Activated naive CD4-positive, alpha-beta T cell treated with anti-CD3 and anti-CD28 coated beads, Interleukin-2, amount 50 U/mL, for 72 hours (primary cell): ENCODE results near the gene MARS1. TPM values are rescaled to one million over a fixed set of nuclear protein-coding genes. Genes with fewer than 3 reads are reported as not detected.

Experiments
- ATAC-seq, 2 donors: fragments of 150-1000 bp; cut with Tn5 transposase; 2 replicates each; pipeline ENCODE4 v1.10.0; 2021; ENCODE audit warnings: mild to moderate bottlenecking in 2 of 2, moderate library complexity in 2 of 2
- DNase-seq, 2 donors: peaks; one replicate each; pipeline ENCODE4 v3.0.0; 2021 to 2022; ENCODE audit warnings: low spot score in 2 of 2
- H3K27ac Mint-ChIP-seq, 2 donors: one replicate each; pipeline ENCODE4 v1.8.0; 2022; ENCODE audit warnings: mild to moderate bottlenecking in 2 of 2, mixed read lengths in 2 of 2
- H3K36me3 Mint-ChIP-seq, 2 donors: one replicate each; pipeline ENCODE4 v1.8.0; 2022; ENCODE audit warnings: mixed read lengths in 2 of 2
- H3K9me3 Mint-ChIP-seq, 2 donors: one replicate each; pipeline ENCODE4 v1.8.0; 2022; ENCODE audit warnings: mixed read lengths in 2 of 2
- total RNA-seq, 2 donors: library from RNA; stranded (reverse); gene quantifications; one replicate each; pipeline ENCODE4 v1.2.3, GENCODE V29; 2022

MARS1 gene
- total RNA-seq, 2 donors from 2014 or later: 267 to 292 TPM

DNA sequence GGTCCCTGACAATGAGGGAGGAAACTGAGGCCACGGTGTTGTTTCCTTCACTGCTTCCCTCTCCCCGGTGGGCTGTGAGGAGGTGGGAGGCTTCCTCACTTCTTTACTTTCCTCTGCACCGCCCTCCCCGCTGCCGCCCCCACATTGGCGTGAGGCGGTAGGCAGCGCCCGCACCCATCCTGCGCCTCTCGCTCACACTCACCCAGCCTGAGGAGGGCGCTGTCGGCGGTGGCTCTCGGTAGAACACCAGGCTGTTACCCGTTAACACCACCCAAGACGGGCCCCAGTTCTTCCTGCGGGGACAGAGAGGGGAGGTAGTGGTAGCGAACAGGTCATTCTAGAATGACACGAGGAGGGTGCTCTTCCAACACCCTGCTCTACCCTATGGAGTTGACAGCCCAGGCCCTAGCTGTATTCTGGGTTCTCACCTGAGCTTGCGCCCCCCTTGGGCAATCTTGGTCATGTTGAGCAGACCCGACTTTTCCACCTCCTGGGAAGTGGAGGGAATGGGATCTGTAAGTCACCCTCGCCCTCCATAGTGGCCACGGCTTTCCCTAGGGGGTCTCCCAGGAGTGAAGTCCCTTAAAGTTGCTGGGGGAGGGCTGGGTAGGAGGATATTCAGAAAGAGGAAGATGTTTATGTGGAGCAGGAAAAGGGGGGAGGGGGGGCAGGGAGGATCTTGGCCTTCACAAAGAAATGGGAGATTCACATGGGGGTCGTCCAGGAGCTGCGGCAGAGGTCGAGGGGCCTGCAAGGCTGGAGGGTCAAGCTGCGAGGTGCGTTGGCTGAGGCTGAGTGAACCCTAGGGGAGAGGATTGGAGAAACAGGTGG is 11.5 kb upstream of the MARS1 start:
- no peaks in the 10 kb centered on the region for H3K9me3 Mint-ChIP-seq
- ATAC-seq (peak; percentile 30 to 73), DNase-seq (peak; percentile 80 to 88)
- peaks cover 34 to 55% of the 10 kb centered on the region in 2 donors for H3K36me3 Mint-ChIP-seq
- H3K27ac Mint-ChIP-seq: peak overlapping the region; percentile 98

DNA sequence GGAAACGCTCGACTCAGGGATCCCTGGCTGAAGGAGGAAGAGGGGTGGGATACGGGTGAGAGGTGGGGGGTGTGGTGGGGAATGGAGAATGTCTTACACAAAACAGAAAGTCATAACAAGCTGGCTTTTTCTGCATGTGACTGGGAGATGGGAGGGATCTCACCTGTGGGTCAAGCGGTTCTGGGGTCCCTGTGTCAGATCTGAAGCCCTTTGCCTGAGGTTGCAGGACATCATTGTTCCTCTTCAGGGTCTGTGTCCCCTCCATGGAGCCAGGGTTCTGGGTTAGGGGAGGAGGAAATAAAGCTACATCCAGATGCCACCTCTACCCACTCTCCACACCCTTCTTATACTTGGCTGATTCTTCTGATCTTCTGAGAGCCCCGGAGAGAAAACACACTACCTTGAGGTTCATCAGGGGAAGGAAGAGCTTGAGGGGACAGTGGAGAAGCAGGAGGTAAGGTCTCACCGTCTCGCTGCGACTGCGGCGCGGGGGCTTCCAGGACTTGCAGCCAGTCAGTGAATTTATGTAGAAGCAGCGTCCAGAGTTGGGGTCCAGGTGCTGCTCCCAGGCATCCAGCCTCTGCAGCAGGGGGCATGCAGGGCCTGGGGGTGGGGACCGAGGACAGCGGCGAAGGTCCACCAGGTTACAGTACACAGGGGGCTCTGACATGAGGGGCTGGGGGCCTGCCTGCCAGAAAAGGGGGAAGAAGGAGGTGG is 10.7 kb upstream of the MARS1 start:
- DNase-seq (no peak), ATAC-seq (no peak)
- peaks cover 34 to 55% of the 10 kb centered on the region in 2 donors for H3K36me3 Mint-ChIP-seq
- no peaks in the 10 kb centered on the region for H3K9me3 Mint-ChIP-seq
- H3K27ac Mint-ChIP-seq: peak overlapping the region; percentile 98

DNA sequence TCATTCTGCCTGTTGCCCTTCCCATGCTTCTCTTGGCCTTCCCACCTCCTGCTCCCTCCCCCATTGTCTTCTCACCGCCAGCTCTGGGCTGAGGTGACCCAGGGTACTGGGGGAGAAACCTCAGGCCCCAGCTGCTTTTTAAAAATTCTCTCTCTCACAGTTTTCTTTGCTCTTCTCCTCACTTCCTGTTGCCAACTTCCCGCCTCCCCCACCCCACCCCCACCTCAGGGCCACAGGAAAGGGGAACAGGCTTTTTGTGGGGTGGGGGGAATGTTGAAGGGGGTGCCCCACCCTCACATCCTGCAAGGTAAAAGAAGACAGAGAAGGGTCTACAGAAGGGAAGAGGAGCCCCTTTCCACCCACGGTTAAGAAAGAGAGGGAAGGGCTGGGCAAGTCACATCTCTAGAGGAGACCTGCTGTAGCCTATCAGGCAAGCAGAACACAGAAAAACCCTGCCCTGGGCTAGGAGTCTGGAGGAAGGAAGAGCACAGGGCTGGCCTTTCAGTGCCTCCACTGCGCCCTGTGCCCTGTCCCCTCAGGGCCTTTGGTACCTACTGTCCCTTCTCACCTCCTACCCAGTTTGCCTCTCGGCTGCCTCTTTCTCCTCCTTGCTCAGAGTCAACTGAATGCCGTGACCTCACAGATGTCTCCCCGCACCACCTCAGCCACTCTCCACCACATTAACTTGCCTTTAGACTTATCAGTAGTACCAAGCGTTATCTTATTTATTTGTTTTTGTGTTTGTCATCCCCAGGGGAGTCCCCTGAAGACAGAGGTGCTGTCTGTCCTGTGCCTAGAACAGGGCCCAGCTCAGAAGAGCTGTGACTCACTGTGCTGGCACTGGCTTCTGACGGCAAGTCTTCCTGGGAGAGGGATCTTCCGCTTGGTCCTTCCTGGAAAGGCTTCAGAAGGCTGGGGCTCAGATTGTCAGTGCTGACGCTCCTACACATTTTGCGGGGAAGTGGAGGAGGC is 9.9 kb upstream of the MARS1 start:
- DNase-seq (peak; percentile 49 to 77), ATAC-seq (peak; percentile 58 to 67)
- no peaks in the 10 kb centered on the region for H3K9me3 Mint-ChIP-seq
- peaks cover 34 to 55% of the 10 kb centered on the region in 2 donors for H3K36me3 Mint-ChIP-seq
- peak overlapping the region; percentile 98 for H3K27ac Mint-ChIP-seq

DNA sequence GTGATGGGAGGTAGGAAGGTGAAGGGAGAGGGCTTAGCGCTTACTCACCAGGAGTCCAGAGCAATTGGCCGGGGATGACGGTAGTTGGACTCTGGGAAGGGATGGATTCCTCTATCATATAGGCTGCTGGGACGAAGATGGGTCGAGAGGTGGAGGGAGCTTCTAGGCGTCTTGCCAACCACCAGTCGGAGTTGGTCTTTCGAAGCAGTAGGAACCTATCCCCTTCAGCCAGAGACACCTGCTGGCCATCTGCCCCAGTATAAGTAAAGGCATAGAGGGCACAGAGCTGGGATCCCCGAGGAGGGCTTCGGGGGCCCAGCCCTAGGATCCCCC is 8.9 kb upstream of the MARS1 start:
- DNase-seq (peak in 1 of 2 donors; percentile 13), ATAC-seq (no peak)
- H3K27ac Mint-ChIP-seq: peak overlapping the region; percentile 98
- H3K9me3 Mint-ChIP-seq: no peaks in the 10 kb centered on the region
- H3K36me3 Mint-ChIP-seq: peaks cover 32 to 47% of the 10 kb centered on the region in 2 donors

DNA sequence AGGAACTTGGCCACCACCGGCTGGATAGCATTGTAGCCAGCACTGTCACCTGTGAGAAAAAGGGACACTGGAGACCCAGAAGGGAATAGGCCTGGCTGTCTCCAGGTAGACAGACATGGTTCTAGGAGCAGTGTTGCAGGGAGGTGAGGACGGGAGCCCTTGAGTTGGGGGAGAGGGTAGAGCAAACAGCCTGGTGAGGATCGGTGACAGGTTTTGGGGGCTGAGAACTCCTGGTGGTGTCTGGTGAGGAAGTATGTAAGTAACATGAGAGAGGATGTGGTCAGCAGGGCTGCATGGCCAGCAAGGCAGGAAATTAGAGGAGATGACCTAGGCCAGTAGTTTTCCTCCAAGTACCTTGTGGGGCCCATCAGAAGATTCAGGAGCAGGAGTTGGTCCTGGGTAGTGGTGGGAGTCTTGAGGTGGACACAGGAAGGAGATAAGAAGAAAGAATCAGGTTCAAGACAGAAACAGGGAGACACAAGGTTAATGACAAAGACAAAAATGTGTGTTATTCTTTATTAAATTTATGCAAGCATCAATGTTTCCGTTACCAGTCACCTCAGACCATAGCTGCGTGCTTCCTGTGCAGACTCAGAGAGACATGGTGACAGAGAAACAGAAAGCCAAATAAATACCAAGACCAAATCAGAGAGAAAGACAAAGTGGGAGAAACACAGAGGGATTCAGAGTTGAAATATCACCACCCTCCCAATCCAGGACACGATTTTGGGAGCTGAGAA is 8.3 kb upstream of the MARS1 start, which contains the start of gene ARHGAP9:
Gene ARHGAP9 (minus strand): TSS at position 491 of the 740 bp plus-strand sequence. CDS start 460 bp downstream, at position 31.
- peak within 1 kb of the TSS; percentile 98 for H3K27ac Mint-ChIP-seq
- ATAC-seq: peak; percentile 60 to 67
- H3K36me3 Mint-ChIP-seq: peaks cover 26 to 42% of the 10 kb centered on the region in 2 donors
- no peaks in the 10 kb centered on the region for H3K9me3 Mint-ChIP-seq
- peak in 1 of 2 donors; percentile 47 for DNase-seq

DNA sequence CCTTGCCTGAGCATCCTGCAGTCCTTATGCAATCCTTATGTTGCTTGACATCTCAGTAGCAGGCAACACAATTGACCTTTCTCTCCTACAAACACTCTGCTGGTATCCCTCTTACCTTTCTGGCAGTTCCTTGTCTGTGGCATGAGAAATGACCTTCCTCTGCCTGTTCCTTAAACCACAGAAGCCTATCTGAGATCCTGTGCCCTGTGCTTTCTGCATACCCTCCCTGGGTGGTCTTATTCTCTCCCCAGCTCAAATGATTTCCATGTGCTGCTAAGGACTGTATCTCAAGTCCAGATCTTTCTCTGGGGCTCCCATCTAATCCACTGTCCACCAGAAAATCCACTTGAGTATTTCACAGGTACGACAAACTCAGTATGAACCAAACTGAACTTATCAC is 6.2 kb upstream of the MARS1 start:
- peak overlapping the region; percentile 75 to 98 for H3K27ac Mint-ChIP-seq
- DNase-seq (no peak), ATAC-seq (no peak)
- H3K9me3 Mint-ChIP-seq: no peaks in the 10 kb centered on the region
- peaks cover 16 to 30% of the 10 kb centered on the region in 2 donors for H3K36me3 Mint-ChIP-seq

DNA sequence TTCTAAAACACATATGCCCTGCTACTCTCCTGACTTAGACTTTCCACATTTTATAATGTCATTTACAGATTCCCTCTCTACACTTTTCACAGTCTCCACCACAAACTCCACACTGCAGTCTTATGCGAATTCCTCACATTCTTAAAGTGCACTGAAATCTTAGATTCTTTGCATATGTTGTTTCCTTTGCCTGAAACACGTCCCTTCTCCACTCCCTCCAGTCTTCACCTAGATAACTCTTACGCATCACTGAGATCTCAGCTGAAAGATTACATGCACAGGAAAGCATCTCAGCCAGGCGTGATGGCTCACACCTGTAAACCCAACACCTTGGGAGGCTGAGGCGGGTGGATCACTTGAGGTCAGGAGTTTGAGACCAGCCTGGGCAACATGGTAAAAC is 4.4 kb upstream of the MARS1 start:
- DNase-seq (no peak), ATAC-seq (no peak)
- Mint-ChIP-seq H3K9me3 (no peaks in the 10 kb centered on the region), H3K36me3 (peaks cover 11 to 19% of the 10 kb centered on the region in 2 donors), H3K27ac (no peak overlapping the region)

DNA sequence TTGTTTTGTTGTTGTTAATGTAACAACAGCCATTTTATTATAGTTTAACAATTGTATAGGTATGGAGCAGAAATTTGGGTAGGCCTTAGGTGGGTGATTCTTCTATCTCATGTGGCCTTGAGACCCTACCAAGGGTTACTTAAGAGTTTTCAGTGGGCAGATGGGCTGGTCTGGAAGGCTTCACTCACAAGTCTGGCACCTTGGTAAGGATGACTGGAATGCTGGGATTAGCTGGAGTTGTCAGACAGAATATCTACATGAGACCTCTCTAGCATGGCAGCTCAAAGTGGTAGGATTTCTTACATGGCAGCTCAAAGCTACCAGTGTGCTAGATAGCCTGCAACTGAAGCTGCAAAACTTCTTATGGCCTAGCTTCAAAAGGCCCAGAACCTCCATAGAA is 2.2 kb upstream of the MARS1 start:
- peaks cover 25 to 27% of the 10 kb centered on the region in 2 donors for H3K36me3 Mint-ChIP-seq
- H3K27ac Mint-ChIP-seq: no peak overlapping the region
- ATAC-seq (no peak), DNase-seq (no peak)
- no peaks in the 10 kb centered on the region for H3K9me3 Mint-ChIP-seq

DNA sequence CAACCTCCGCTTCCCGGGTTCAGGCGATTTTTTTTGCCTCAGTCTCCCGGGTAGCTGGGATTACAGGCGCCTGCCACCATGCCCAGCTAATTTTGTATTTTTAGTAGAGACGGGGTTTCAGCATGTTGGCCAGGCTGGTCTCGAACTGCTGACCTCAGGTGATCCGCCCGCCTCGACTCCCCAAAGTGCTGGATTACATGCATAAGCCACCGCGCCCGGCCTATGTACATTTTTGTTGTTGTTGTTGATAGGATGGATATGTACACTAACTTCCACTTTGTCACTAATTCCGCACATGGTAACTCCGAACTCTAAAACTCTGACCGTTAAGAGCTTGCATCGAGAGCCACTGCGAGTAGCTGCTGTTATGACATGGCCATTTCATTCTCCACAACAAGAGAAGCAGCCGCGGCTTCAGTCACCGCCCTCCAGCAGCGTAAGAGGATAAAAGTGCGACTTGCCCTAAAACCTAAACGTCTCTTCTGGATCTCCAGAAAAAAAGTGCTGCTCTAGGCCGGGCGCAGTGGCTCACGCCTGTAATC is 742 bp upstream of the MARS1 start:
- peaks cover 36 to 38% of the 10 kb centered on the region in 2 donors for H3K36me3 Mint-ChIP-seq
- H3K9me3 Mint-ChIP-seq: no peaks in the 10 kb centered on the region
- ATAC-seq (no peak), DNase-seq (no peak)
- peak overlapping the region; percentile 95 to 98 for H3K27ac Mint-ChIP-seq

DNA sequence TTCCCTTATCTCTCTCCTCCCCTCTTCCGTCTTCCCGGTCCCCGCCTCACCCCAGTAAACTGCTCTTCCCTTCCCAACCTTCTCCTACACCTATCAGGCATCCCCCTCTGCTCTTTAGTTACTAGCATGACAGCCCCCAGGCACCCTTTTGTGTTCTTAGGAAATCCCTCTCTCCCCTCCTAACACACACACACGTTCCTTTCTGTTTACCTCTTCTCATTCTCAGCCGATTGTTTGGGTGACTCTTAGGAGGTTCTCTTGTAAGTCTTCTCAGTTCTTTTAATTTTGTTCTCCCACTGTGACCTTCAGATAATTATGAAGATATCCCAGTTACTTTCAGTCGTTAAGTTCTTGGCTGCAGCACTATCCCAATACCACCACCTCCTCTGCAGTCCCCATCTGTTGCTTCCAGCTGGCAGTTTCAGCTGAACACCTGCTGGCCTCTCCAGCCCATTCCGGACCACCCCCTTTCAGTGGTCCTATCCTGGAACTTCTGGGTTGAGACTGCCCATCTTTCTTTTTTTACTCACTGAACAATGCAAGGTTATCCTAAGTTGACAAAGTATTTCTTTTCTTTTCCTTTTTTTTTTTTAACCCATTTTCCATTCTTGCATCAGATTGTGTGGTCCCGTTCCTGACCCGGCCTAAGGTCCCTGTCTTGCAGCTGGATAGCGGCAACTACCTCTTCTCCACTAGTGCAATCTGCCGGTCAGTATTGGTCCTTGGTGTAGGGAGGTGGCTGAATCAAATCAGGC is 711 bp downstream of the MARS1 start:
- H3K36me3 Mint-ChIP-seq: peaks cover 36 to 47% of the 10 kb centered on the region in 2 donors
- no peaks in the 10 kb centered on the region for H3K9me3 Mint-ChIP-seq

DNA sequence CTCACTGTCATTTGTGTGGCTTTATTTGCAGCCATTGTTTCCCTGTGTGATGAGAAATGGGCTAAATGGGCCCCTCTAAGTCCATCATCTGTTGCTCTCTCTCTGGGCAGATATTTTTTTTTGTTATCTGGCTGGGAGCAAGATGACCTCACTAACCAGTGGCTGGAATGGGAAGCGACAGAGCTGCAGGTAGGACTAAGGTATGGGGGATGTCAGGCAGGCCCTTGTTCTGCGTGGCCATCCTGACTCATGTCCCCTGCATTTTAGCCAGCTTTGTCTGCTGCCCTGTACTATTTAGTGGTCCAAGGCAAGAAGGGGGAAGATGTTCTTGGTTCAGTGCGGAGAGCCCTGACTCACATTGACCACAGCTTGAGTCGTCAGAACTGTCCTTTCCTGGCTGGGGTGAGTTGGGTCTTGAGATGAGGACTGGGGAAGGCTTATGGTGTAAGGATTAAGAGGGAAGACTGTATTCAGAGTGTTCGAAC is 1.3 kb downstream of the MARS1 start:
- H3K27ac Mint-ChIP-seq: peak overlapping the region; percentile 95 to 98
- peaks cover 36 to 47% of the 10 kb centered on the region in 2 donors for H3K36me3 Mint-ChIP-seq
- no peaks in the 10 kb centered on the region for H3K9me3 Mint-ChIP-seq
- DNase-seq (no peak), ATAC-seq (peak in 1 of 2 donors; percentile 16)

More for the DNA sequence above, 711 bp downstream of the MARS1 start:
- H3K27ac Mint-ChIP-seq: peak overlapping the region; percentile 95 to 98
- ATAC-seq (no peak), DNase-seq (no peak)

DNA sequence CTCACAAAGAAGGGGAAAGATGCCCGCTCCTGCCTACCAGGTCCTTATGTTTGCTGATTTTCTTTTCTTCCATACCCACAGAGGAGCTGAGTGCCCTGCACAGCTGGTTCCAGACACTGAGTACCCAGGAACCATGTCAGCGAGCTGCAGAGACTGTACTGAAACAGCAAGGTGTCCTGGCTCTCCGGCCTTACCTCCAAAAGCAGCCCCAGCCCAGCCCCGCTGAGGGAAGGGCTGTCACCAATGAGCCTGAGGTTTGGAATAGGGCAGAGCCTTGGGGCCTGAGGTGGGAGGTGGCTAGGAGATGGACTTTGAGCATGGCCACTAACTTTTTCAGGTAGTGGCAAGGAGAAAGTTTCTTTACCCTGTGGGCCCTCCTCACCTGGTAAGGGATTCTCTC is 2.3 kb downstream of the MARS1 start:
- Mint-ChIP-seq H3K27ac (no peak overlapping the region), H3K36me3 (peaks cover 36 to 47% of the 10 kb centered on the region in 2 donors)

DNA sequence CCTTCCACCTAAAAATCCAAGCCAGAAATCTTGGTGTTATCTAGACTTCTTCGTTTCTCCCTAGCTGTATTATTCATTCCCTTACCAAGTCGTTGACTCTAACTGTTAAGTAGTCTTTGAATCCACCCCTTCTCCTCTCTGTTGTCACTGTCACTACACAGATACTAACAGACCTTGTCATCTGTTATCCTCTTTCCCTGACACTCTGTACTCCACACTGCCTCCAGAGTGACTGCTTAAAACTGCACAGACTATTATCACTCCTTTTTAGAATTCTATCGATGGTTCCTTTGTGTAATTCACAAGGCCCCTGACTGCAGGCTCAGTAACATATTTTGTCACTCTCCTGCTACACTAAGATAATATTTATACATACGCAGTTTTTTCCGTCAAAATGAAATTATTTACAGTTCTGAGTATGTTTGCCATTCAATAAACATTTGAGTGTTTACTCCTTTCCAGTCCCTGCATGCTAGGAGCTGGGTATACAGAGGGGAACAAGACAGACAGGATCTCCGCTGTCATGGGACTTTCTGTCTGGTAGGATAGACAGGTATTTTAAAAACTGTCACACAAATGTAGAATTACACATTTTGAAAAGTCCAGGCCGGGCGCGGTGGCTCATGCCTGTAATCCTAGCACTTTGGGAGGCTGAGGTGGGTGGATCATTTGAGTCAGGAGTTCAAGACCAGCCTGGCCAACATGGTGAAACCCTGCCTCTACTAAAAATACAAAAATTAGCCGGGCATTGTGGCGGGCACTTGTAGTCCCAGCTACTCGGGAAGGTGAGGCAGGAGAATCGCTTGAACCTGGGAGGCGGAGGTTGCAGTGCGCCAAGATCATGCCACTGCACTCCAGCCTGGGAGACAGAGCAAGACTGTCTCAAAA is 3.8 kb downstream of the MARS1 start:
- Mint-ChIP-seq H3K9me3 (no peaks in the 10 kb centered on the region), H3K36me3 (peaks cover 36 to 47% of the 10 kb centered on the region in 2 donors), H3K27ac (peak overlapping the region in 1 of 2 donors; percentile 46)
- ATAC-seq: no peak
- DNase-seq: no peak

More for the DNA sequence above, 2.3 kb downstream of the MARS1 start:
- DNase-seq (no peak), ATAC-seq (no peak)
- no peaks in the 10 kb centered on the region for H3K9me3 Mint-ChIP-seq
